HG03097 (cell line): Measurements from ENCODE around the gene ALB.
A peak's percentile ranks its signal among the peaks of the same experiment; 100 is the strongest.

Experiments used
- ATAC-seq: cut with Tn5 transposase; IDR thresholded peaks from one replicate; pipeline ENCODE4 v1.9.1; 2021; ENCODE audit not compliant: unreplicated experiment, low FRiP score

The ALB gene

DNA sequence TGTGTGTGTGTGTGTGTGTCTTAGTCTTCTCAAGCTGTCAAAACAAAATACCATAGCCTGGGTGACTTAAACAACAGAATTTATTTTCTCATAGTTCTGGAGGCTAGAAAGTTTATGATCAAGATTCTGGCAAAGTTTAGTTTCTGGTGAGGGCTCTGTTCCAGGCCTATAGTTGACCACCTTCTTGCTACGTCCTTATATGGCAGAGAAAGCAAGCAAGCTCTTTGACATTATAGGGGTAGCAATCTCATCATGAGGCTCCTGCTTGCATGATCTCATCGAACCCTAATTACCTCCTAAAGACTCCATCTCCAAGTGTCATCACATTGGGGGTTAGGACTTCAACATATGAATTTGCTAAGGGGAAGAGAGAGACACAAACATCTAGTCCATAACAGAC is 25.0 kb downstream of the ALB start:
- no peak for ATAC-seq

DNA sequence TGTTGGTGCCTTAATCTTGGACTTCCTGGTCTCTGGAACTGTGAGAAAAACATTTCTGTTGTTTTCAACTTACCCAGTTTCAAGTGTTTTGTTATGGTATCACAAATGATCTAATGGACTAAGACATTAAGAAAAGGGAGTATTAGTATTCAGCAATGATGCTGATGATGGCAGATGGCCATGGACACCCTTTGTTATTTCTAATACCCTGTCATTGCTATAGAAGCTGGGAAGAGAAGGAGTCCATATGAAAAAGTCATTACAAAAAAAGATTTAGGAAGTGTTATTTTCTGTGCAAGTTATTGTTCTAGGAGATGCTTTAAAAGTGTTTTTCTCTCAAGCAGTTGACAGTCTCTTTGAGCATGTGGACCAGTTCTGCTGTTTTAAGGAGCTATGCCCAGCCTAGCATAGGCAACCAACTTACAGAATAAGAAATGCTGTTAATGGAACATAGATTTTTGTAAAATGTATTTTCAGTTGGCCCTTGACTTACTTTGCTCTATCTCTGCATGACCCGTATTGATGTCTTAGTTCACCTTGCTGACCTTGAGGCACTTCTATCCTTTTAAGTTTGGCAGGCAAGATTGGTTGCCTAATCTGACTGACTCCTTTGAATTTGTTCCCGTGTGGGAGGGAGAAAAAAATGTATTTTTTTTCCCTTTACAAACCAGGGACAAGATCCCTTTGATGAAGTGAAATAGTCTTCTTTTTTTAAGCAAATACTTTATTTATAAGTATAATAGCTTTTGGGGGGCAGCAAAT is 25.9 kb downstream of the ALB start:
- no peak for ATAC-seq

DNA sequence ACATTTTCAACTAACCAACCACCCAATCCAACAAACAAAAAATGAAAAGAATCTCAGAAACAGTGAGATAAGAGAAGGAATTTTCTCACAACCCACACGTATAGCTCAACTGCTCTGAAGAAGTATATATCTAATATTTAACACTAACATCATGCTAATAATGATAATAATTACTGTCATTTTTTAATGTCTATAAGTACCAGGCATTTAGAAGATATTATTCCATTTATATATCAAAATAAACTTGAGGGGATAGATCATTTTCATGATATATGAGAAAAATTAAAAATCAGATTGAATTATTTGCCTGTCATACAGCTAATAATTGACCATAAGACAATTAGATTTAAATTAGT is 27.7 kb downstream of the ALB start:
- no peak for ATAC-seq

DNA sequence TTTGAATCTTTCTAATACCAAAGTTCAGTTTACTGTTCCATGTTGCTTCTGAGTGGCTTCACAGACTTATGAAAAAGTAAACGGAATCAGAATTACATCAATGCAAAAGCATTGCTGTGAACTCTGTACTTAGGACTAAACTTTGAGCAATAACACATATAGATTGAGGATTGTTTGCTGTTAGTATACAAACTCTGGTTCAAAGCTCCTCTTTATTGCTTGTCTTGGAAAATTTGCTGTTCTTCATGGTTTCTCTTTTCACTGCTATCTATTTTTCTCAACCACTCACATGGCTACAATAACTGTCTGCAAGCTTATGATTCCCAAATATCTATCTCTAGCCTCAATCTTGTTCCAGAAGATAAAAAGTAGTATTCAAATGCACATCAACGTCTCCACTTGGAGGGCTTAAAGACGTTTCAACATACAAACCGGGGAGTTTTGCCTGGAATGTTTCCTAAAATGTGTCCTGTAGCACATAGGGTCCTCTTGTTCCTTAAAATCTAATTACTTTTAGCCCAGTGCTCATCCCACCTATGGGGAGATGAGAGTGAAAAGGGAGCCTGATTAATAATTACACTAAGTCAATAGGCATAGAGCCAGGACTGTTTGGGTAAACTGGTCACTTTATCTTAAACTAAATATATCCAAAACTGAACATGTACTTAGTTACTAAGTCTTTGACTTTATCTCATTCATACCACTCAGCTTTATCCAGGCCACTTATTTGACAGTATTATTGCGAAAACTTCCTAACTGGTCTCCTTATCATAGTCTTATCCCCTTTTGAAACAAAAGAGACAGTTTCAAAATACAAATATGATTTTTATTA is 28.3 kb downstream of the ALB start:
- ATAC-seq = no peak

DNA sequence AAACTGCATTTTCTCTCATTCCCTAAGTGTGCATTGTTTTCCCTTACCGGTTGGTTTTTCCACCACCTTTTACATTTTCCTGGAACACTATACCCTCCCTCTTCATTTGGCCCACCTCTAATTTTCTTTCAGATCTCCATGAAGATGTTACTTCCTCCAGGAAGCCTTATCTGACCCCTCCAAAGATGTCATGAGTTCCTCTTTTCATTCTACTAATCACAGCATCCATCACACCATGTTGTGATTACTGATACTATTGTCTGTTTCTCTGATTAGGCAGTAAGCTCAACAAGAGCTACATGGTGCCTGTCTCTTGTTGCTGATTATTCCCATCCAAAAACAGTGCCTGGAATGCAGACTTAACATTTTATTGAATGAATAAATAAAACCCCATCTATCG is 29.1 kb downstream of the ALB start:
- ATAC-seq = no peak

DNA sequence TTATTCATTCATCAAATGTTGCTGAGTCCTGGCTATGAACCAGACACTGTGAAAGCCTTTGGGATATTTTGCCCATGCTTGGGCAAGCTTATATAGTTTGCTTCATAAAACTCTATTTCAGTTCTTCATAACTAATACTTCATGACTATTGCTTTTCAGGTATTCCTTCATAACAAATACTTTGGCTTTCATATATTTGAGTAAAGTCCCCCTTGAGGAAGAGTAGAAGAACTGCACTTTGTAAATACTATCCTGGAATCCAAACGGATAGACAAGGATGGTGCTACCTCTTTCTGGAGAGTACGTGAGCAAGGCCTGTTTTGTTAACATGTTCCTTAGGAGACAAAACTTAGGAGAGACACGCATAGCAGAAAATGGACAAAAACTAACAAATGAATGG is 30.2 kb downstream of the ALB start:
- ATAC-seq = peak; percentile 63

DNA sequence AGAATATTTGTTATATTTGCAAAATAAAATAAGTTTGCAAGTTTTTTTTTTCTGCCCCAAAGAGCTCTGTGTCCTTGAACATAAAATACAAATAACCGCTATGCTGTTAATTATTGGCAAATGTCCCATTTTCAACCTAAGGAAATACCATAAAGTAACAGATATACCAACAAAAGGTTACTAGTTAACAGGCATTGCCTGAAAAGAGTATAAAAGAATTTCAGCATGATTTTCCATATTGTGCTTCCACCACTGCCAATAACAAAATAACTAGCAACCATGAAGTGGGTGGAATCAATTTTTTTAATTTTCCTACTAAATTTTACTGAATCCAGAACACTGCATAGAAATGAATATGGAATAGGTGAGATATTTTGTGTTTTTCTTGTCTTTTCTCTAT is 31.9 kb downstream of the ALB start, which contains the start of gene AFP:
AFP (plus strand) TSS at position 238 of the 400 bp plus-strand sequence; CDS start at position 280, 42 bp downstream.
- ATAC-seq = no peak

DNA sequence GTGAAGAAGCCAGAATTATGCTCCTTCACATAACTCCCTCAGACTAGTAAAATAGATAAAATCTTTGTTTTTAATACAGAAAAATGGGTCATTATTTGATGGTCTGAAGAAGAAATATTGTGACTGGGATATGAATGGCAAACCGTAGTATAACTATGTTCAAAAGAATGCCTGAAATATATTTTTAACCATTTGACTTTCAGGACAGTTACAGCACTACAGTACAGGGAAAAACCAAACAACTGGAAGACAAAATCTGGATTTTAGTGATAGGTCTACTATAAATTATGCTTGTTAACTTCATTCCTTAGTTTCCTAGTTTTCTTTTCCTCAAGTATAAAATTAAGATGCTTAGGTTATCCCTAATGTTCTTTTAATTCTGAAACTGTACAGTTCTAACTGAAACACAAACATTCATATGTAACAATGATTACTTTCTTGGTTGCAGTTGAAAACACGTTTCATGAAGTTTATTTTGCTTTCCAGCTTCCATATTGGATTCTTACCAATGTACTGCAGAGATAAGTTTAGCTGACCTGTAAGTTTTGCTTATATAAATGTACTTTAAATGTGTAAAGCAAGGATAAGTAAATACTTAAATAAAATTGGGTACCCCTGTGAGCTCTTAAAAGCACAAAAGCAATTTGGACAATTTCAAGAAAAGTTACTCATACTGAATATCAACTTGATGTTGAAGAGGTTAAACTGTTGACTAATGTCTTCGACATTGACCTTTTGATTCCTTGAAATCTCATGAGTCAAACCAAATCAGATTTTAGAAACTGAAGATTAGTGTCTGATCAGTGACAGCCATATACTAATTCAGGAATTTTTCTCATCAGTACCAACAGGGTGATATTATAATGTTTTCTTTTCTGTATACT is 32.8 kb downstream of the ALB start:
- ATAC-seq = no peak

DNA sequence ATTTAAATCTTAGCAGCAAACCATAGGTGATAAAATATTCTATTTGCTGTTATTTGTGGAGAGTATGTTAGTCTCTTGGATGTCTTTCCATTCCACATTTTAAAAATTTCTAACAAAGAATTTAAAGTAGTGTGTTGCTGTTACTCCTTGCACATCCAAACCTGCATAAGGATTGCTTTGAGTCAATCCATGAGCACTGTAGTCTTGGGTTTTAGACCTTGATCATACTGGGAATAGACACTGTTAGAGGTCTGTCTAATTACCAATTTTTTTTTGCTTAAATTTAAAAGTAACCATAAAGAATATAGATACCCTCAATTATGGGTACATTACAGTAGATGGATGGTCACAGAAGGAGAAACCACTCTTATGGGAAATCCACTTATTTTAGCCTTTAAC is 33.5 kb downstream of the ALB start:
- no peak for ATAC-seq

DNA sequence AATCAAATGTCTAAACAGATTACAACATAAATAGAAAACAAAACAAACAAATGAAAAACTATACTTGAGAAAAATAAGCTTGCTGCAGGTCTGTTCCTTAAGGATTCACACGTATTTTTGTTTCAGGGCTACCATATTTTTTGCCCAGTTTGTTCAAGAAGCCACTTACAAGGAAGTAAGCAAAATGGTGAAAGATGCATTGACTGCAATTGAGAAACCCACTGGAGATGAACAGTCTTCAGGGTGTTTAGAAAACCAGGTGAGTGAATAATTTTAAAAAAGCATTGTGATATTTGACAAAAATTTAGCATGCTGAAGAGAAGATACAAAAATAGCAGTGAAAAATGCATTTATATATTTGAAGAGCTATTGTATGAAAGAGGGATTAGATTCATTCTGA is 34.0 kb downstream of the ALB start:
- ATAC-seq = no peak

DNA sequence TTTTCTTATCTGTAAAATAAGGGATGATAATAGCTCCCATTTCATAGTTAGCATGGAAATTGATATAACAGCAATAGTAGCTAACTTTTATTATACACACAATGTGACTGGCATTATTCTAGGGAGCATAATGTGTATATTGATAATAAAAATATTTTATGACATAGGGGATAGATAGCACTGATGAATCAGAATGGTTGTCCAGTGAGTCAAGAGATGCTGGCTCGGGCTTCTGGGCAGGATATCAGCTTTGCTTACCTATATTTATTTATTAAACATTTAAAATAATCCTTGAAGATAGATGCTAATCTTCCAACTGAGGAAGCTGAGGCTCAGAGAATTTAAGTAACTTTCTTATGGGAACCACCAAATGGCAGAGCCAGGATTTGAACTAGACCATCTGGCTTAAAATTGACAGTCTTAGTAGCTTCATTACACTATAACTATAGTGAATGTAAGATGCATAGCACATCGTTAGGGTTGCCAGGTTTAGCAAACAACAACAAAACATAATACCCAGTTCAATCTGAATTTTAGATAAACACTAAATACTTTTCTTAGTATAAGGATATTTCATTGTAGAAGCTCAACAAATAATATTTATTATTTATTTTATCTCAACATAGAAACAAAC is 34.6 kb downstream of the ALB start:
- no peak for ATAC-seq

DNA sequence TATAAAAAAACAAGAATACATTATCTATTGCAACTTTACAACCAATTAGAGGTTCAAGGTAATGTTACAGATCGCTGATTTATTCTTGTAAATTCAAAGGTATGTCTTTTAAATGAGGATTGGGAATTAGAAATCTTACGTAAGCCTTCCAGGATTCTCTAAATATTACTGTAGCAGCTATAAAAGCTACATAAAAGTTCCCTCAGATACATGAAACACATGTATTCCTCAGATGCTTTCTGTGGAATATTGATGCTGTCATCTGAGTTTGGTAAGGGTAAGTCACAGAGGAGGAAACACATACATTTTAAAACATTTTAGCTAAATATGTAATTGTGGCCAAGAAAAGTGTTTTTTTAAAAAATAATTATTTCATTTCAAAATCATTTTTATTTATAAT is 35.4 kb downstream of the ALB start:
- no peak for ATAC-seq

DNA sequence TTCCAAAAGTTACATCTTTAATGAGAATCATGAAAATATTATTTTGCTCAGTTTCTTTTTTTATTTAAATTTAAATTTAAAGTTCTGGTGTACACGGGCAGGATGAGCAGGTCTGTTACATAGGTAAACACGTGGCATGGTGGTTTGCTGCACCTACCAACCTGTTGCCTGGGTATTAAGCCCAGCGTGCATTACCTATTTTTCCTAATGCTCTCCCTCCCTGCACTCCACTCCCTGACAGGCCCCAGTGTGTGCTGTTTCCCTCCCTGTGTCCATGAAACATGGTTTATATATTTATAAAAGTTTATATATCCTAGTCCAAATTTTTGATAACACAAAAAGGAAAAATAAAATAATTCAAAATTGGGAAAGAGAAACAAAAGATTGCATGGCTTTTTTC is 35.9 kb downstream of the ALB start:
- no peak for ATAC-seq

DNA sequence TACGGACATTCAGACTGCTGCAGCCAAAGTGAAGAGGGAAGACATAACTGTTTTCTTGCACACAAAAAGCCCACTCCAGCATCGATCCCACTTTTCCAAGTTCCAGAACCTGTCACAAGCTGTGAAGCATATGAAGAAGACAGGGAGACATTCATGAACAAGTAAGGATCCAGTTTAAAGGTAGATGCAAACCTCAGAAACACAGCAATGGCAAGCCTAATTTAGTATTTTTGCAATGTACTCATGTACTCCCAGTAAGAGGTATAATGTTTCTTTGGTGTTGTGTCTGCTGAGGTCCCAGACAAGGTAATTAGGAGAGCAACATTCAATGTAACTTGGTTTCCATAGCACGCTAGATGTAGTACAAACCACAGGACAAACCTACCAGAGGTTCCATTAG is 36.6 kb downstream of the ALB start:
- no peak for ATAC-seq

DNA sequence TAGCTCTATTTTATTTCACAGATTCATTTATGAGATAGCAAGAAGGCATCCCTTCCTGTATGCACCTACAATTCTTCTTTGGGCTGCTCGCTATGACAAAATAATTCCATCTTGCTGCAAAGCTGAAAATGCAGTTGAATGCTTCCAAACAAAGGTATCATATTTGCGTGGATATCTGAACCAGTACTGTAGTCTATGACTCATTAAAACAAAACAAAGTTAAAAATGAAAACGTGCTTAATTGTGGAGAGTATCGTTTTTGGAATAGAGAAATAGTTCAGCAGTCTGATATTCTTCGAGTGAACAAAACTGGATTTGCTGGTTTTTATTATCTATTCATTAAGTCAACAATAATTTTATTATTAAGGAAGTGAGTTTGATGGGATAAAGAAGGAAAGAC is 38.2 kb downstream of the ALB start:
- no peak for ATAC-seq

DNA sequence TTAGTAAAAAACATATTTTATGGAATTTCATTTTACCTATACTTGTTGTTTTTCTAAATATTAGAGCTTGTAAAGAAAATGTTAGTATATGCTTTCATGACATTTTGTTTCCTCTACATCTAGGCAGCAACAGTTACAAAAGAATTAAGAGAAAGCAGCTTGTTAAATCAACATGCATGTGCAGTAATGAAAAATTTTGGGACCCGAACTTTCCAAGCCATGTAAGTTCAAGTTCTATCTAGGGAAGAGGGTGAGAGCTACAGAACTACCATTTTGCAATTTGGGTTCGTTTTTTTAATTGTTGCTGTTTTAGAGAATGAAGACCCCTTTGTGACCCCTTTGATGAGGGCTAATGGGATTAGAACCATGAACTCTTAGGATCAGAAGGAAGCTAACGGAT is 39.1 kb downstream of the ALB start:
- ATAC-seq = no peak

DNA sequence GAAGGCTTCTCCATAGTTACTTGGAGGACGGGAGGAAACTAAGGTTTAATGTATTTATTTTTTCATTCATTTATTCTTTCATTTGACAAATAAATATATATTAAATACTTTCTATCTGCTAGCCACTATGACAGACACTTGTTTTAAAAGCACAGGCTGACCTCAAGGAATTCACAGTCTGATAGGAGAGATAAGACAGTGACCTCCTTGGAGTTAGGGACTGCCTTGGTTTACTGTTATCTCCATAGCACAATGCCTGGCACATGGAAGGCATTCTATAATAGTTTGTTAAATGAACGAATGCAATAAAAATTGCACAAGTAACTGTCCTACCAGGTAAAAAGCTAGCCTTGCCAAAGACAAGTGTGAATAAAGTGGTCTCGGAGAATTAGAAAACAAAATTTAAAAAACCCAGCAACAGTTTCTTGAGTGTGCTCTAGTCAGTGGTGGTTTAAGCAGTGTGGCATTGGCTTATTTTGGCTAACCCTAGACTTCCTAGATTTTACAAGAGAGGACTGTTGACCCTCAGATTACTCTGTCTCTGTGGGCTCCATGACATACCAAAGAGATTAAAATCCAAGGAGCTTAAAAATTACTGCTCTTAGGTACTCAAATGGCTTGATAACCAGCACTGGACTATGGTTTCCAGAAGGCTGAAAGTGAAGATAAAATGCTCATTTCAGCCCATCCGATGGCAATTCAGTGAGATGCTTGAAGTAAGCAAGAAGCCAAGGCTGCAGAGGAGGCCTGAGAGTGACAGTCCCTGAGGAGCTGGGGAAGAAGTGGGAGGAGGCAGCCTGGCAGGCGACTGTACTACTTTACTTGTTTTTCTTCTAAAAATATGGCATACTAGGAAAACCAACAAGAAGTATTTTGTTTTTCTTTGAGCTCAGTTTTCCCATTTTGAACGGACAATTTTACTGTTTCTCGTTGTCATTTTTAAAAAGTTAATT is 41.6 kb downstream of the ALB start:
- ATAC-seq = no peak

DNA sequence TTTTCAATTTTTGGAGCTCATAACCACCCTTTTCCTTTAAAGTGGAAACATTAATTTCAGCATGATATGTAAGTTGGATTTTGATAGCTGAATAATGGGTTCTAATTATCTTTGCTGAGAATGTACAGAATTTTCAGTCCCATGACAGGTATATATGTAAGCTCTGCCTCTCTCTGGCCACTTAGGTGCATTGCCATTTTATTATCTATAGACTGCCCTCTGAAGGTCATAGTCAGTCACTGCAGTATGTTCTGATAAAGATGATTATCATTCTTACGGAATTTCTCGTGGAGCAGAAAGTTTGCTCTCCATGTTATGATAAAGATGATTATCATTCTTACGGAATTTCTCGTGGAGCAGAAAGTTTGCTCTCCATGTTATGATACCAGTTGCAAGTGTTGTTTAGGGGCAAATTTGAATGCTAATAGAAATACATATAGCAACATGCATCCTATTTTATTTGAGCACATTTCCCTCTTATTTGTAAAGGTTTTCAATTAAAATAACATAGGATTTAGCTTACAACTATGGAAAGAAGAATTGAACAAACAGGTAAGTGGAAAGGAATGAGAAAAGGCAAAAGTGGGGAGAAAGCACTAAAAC is 42.4 kb downstream of the ALB start:
- ATAC-seq = peak; percentile 99

DNA sequence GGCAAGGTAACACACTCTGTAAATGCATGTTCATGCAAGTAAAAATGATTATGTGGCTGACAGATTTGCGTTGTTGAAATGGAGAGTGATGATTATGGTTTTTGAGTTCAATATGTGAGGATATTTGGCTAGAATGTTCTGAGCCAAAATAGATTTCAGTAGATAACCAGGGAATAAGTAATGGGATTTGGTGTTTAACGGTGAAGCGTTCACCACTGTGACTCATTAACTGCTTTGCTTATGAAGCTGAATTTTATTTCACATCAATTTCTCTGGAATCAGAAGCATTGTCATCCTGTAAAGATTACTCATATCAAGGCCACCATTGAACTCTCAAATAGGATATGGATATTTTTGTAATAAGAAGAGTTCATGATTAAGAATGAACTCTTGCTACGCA is 43.6 kb downstream of the ALB start:
- no peak for ATAC-seq
